T-helper 1 cell treated with Interleukin-12 subunit alpha and Interleukin-12 subunit beta and Interleukin-4 antibody, amounts not matched to agents 30 ng/mL and 1 ng/mL, for 36 hours (primary cell): Measurements from ENCODE around the gene RABIF. TPM values are rescaled to one million over a fixed set of nuclear protein-coding genes. Genes with fewer than 3 reads are reported as not detected.
"Not testable (repeated sequence)": the region's sequence is repeated elsewhere in the genome, so short reads cannot be mapped to it uniquely, and the experiment has no call there.

ENCODE experiments used
- intact Hi-C: fragments of 100-400 bp; cut with micrococcal nuclease; formaldehyde crosslinking; loops from one replicate; pipeline ENCODE4 v1.15.1; 2024
- total RNA-seq: library from RNA; stranded (reverse); gene quantifications from 2 replicates; pipeline ENCODE4 v1.2.3, GENCODE V29; 2022

The RABIF gene
- total RNA-seq, 1 donor from 2014 or later: 16.1 TPM

GRCh38 chr1:202836623-202837403, 52.1 kb downstream of the RABIF start:
- intact Hi-C loops: loop anchor here (5.0 kb wide), 1 partner anchor 35 kb away; no protein-coding TSS in a partner anchor

- intact Hi-C loops: loop anchor here (1.0 to 5.0 kb wide), 4 partner anchors 13 to 53 kb away; partner anchors contain the start of gene RABIF
Observed at GRCh38 chr1:202835548-202836072, 53.3 kb downstream of the RABIF start.

- intact Hi-C loops: loop anchor here (1.0 to 5.0 kb wide), 4 partner anchors 13 to 54 kb away; partner anchors contain the start of gene RABIF
Observed at GRCh38 chr1:202834771-202835547, 54.0 kb downstream of the RABIF start.

GRCh38 chr1:202831906-202832305, 57.0 kb downstream of the RABIF start:
- intact Hi-C loops: no loop called here

- intact Hi-C loops: not testable (repeated sequence)
Observed at GRCh38 chr1:202829223-202829622, 59.7 kb downstream of the RABIF start.

Other genes starting within 250 kb of the RABIF start
- gene SYT2, start 178.7 kb downstream of the RABIF start, total RNA-seq: not detected in 2 replicates
- gene KDM5B, start 80.7 kb downstream of the RABIF start, total RNA-seq: 126 and 132 TPM in 2 replicates
- 1.0 TPM in 1 of 2 replicates, not detected in the other for gene PCAT6, start 78.2 kb downstream of the RABIF start, total RNA-seq
- gene KLHL12, start 38.1 kb upstream of the RABIF start, total RNA-seq: 25.6 and 29.2 TPM in 2 replicates
- gene ADIPOR1, start 69.2 kb upstream of the RABIF start, total RNA-seq: 73.2 and 78.5 TPM in 2 replicates
- 25.3 and 30.1 TPM in 2 replicates for gene CYB5R1, start 78.1 kb upstream of the RABIF start, total RNA-seq
- gene TMEM183A, start 118.2 kb upstream of the RABIF start, total RNA-seq: 66.3 and 70.7 TPM in 2 replicates
- 6.4 and 7.9 TPM in 2 replicates for gene PPFIA4, start 137.3 kb upstream of the RABIF start, total RNA-seq
- gene MYOG, start 196.9 kb upstream of the RABIF start, total RNA-seq: not detected in 2 replicates
- gene ADORA1, start 238.6 kb upstream of the RABIF start, total RNA-seq: not detected in 2 replicates